A549 (cell line): Measurements from ENCODE around the gene SMURF1. TPM values are rescaled to one million over a fixed set of nuclear protein-coding genes. Genes with fewer than 3 reads are reported as not detected.

Source experiments
- ATAC-seq, 2 experiments: fragments of 200-7000 bp in 1 of 2; fragments of >200 bp in 1 of 2; cut with Nextera tagmentation in 1 of 2; cut with Tn5 transposase in 1 of 2; 3 replicates each; pipeline versions ENCODE4 v1.8.0 to v1.9.1; 2018 to 2020; ENCODE audit warnings: mild to moderate bottlenecking in 1 of 2, moderate library complexity in 1 of 2
- CTCF ChIA-PET: fragments of 300-600 bp; sonication (Branson Sonifier 250); formaldehyde crosslinking; extraction: SDS; loops from one replicate; lab custom pipeline; 2021; ENCODE audit warnings: antibody characterized with exemption, inconsistent platforms; lab: Yijun Ruan, JAX
- POLR2A ChIA-PET: fragments of 350-600 bp; formaldehyde crosslinking; extraction: SDS; loops from one replicate; lab custom pipeline; 2021; ENCODE audit warnings: antibody characterized with exemption, inconsistent platforms; lab: Yijun Ruan, JAX
- DNase-seq, 2 experiments: peaks; one replicate each; pipeline versions ENCODE4 v3.0.0 to v3.0.0-alpha.2; 2011 to 2016; ENCODE audit warnings: low read depth in 1 of 2, low spot score in 1 of 2
- FAIRE-seq: peaks from 2 replicates; lab custom pipeline; 2011; peaks lifted over from hg19 to GRCh38; lab: Jason Lieb, UNC
- H3K27ac ChIP-seq, 2 experiments: fragments of >200 bp; sonication (Bioruptor Twin); formaldehyde crosslinking; 3 replicates each; pipeline ENCODE4 v1.5.1; 2016 to 2017
- H3K4me1 ChIP-seq: fragments of >200 bp; sonication (Bioruptor Twin); formaldehyde crosslinking; 3 replicates; pipeline ENCODE4 v1.6.1; 2016
- H3K4me2 ChIP-seq: fragments of >200 bp; sonication (Bioruptor Twin); formaldehyde crosslinking; 3 replicates; pipeline ENCODE4 v1.6.1; 2016
- H3K4me3 ChIP-seq: fragments of >200 bp; sonication (Bioruptor Twin); formaldehyde crosslinking; 3 replicates; pipeline ENCODE4 v1.5.1; 2016
- H3K9me3 ChIP-seq: fragments of >200 bp; sonication (Bioruptor Twin); formaldehyde crosslinking; 3 replicates; pipeline ENCODE4 v1.6.1; 2016
- ATOH8 ChIP-seq: fragments of 250-450 bp; sonication (Bioruptor Pico); IDR thresholded peaks from 2 replicates; pipeline ENCODE4 v1.5.0; 2020; ENCODE audit warnings: low read depth, mild to moderate bottlenecking, moderate library complexity
- BHLHE40 ChIP-seq: IDR thresholded peaks from 2 replicates; pipeline ENCODE4 v1.6.1; 2012; ENCODE audit warnings: low read depth, low read length, inconsistent platforms
- CHD2 ChIP-seq: fragments of 150-350 bp; IDR thresholded peaks from 2 replicates; pipeline ENCODE4 v1.6.1; 2014; ENCODE audit warnings: low read length; ENCODE audit not compliant: partially characterized antibody
- CHD4 ChIP-seq: fragments of 200-600 bp; sonication (generic); IDR thresholded peaks from 2 replicates; pipeline ENCODE4 v1.6.1; 2016; ENCODE audit warnings: antibody characterized with exemption, mild to moderate bottlenecking, borderline replicate concordance
- EHMT2 ChIP-seq: fragments of 200-600 bp; sonication (generic); IDR thresholded peaks from 2 replicates; pipeline ENCODE4 v1.6.1; 2016; ENCODE audit warnings: antibody characterized with exemption, low read depth, mild to moderate bottlenecking, moderate library complexity
- ELK1 ChIP-seq: fragments of 150-350 bp; IDR thresholded peaks from 2 replicates; pipeline ENCODE4 v1.6.1; 2014; ENCODE audit warnings: low read depth, mild to moderate bottlenecking, low read length
- EP300 ChIP-seq, 2 experiments: fragments of >200 bp; sonication (Bioruptor Twin); formaldehyde crosslinking; IDR thresholded peaks; 2 replicates in 1 of 2; 3 replicates in 1 of 2; pipeline ENCODE4 v1.6.1; 2016 to 2017
- ESRRA ChIP-seq: fragments of 150-350 bp; IDR thresholded peaks from 2 replicates; pipeline ENCODE4 v1.6.1; 2014; ENCODE audit warnings: mild to moderate bottlenecking, low read length, borderline replicate concordance
- FOSB ChIP-seq: fragments of 250-450 bp; sonication (Bioruptor Pico); IDR thresholded peaks from 2 replicates; pipeline ENCODE4 v1.5.0; 2020; ENCODE audit warnings: mild to moderate bottlenecking, moderate library complexity
- HMGXB4 ChIP-seq: fragments of 250-450 bp; sonication (Bioruptor Pico); IDR thresholded peaks from 2 replicates; pipeline ENCODE4 v1.5.0; 2021; ENCODE audit warnings: mild to moderate bottlenecking, moderate library complexity, borderline replicate concordance
- HOXB5 ChIP-seq: fragments of 250-450 bp; sonication (Bioruptor Pico); IDR thresholded peaks from 2 replicates; pipeline ENCODE4 v1.5.0; 2020; ENCODE audit warnings: mild to moderate bottlenecking, moderate library complexity
- JUN ChIP-seq, 2 experiments: fragments of >200 bp; sonication (Bioruptor Twin); formaldehyde crosslinking; IDR thresholded peaks; 2 replicates in 1 of 2; 3 replicates in 1 of 2; pipeline ENCODE4 v1.6.1; 2016 to 2017
- JUNB ChIP-seq: fragments of >200 bp; sonication (Bioruptor Twin); formaldehyde crosslinking; IDR thresholded peaks from 2 replicates; pipeline ENCODE4 v1.6.1; 2016
- MYC ChIP-seq: IDR thresholded peaks from 2 replicates; pipeline ENCODE4 v1.6.1; 2012; ENCODE audit warnings: mild to moderate bottlenecking, inconsistent platforms, low read length, improper control_type of control experiment, borderline replicate concordance
- NPAS2 ChIP-seq: fragments of 250-450 bp; sonication (Bioruptor Pico); IDR thresholded peaks from 2 replicates; pipeline ENCODE4 v1.8.0; 2022; ENCODE audit warnings: mild to moderate bottlenecking, moderate library complexity, borderline replicate concordance
- NR3C1 ChIP-seq: fragments of >200 bp; sonication (Bioruptor Twin); formaldehyde crosslinking; IDR thresholded peaks from 3 replicates; pipeline ENCODE4 v1.6.1; 2017
- PBX3 ChIP-seq: IDR thresholded peaks from 2 replicates; pipeline ENCODE4 v1.6.1; 2012
- PHF8 ChIP-seq: fragments of 200-600 bp; sonication (generic); IDR thresholded peaks from 2 replicates; pipeline ENCODE4 v1.6.1; 2016; ENCODE audit warnings: low read depth, mild to moderate bottlenecking, antibody characterized with exemption, moderate library complexity, borderline replicate concordance
- POLR2A ChIP-seq: IDR thresholded peaks from 2 replicates; pipeline ENCODE4 v1.6.1; 2012; ENCODE audit warnings: mild to moderate bottlenecking, low read length
- POLR2AphosphoS2 ChIP-seq: conservative IDR thresholded peaks from 2 replicates; pipeline ENCODE4 v1.6.1; 2012; ENCODE audit warnings: low read length, improper control_type of control experiment, inconsistent platforms
- RAD21 ChIP-seq, 2 experiments: fragments of >200 bp in 1 of 2; sonication (Bioruptor Twin) in 1 of 2; formaldehyde crosslinking in 1 of 2; IDR thresholded peaks in 1 of 2; conservative IDR thresholded peaks in 1 of 2; 2 replicates in 1 of 2; 3 replicates in 1 of 2; pipeline ENCODE4 v1.6.1; 2012 to 2018; ENCODE audit warnings: inconsistent platforms in 1 of 2
- REST ChIP-seq: fragments of 200-600 bp; sonication (generic); IDR thresholded peaks from 2 replicates; pipeline ENCODE4 v1.6.1; 2016; ENCODE audit warnings: antibody characterized with exemption, mild to moderate bottlenecking, moderate library complexity
- RFX5 ChIP-seq: fragments of 450-650 bp; IDR thresholded peaks from 2 replicates; pipeline ENCODE4 v1.7.1; 2014; ENCODE audit warnings: antibody characterized with exemption, mild to moderate bottlenecking, moderate library complexity
- SMC3 ChIP-seq: fragments of >200 bp; sonication (Bioruptor Twin); formaldehyde crosslinking; IDR thresholded peaks from 3 replicates; pipeline ENCODE4 v1.6.1; 2018; ENCODE audit warnings: inconsistent platforms
- SREBF2 ChIP-seq: fragments of 450-650 bp; IDR thresholded peaks from 2 replicates; pipeline ENCODE4 v1.6.1; 2014; ENCODE audit warnings: mild to moderate bottlenecking, moderate library complexity
- TP53 ChIP-seq: fragments of 250-450 bp; sonication (Bioruptor Pico); IDR thresholded peaks from 2 replicates; pipeline ENCODE4 v1.5.0; 2021; ENCODE audit warnings: mild to moderate bottlenecking, moderate library complexity
- ZNF302 ChIP-seq: fragments of 250-450 bp; sonication (Bioruptor Pico); IDR thresholded peaks from 2 replicates; pipeline ENCODE4 v1.9.0; 2021; ENCODE audit warnings: inconsistent platforms, mild to moderate bottlenecking, moderate library complexity
- WGBS: methylation state at CpG from one replicate; pipeline ENCODE4 v1.1.6; 2017; ENCODE audit errors: missing lambda C conversion rate; 5-methylcytosine and 5-hydroxymethylcytosine counted together
- polyA plus RNA-seq, 4 experiments: library from polyadenylated mRNA; depleted of rRNA in 3 of 4; stranded (reverse); fragments of >200 nt; fragmentation: RNase III in 1 of 4; extraction: RNeasy Plus Mini Kit Qiagen cat#74134 plus additional on column Dnase treatment in 1 of 4; gene quantifications; 2 replicates in 3 of 4; 3 replicates in 1 of 4; pipeline ENCODE4 v1.2.3, GENCODE V29; 2011 to 2017

Gene SMURF1
- polyA plus RNA-seq, 2 of the 4 experiments (the other 2 are of a cell fraction): 13.8 to 22.1 TPM

GRCh38 chr7:99031496-99031895 lies 112.4 kb downstream of the SMURF1 start:
- H3K27ac ChIP-seq: no peak overlapping the region
- H3K9me3 ChIP-seq: no peaks in the 10 kb centered on the region
- no peak for ATAC-seq
- ChIA-PET CTCF (interaction anchor here (1.4 to 1.8 kb wide), 2 partner anchors 9 to 282 kb away, joined by 6 to 9 read pairs; no protein-coding TSS in a partner anchor), POLR2A (no interaction called here)
- no peak for FAIRE-seq
- 98% methylated on average over 7 of the region's 7 CpGs for WGBS
- H3K4me1 ChIP-seq: peaks cover 8% of the 10 kb centered on the region; the same call in 1 of the 3 replicates
- H3K4me3 ChIP-seq: no peak overlapping the region
- no peak for DNase-seq
- TF ChIP-seq EP300 (IDR thresholded peaks at IDR 0.05): no peak
- no peak for TF ChIP-seq POLR2AphosphoS2
- TF ChIP-seq NPAS2 (CRISPR knock-in tag): no peak
- TF ChIP-seq SREBF2: no peak
- TF ChIP-seq BHLHE40: no peak
- no peak for TF ChIP-seq CHD4
- no peak for TF ChIP-seq TP53 (CRISPR knock-in tag)
- TF ChIP-seq ZNF302: no peak
- no peak for TF ChIP-seq RAD21 (conservative IDR thresholded peaks at IDR 0.05 in 1 of 2, IDR thresholded peaks at IDR 0.05 in 1 of 2)
- TF ChIP-seq HOXB5: no peak
- TF ChIP-seq POLR2A: no peak
- no peak for TF ChIP-seq HMGXB4 (CRISPR knock-in tag)
- no peak for TF ChIP-seq EHMT2
- no peak for TF ChIP-seq RFX5
- no peak for TF ChIP-seq MYC
- TF ChIP-seq ELK1: no peak
- TF ChIP-seq NR3C1: no peak
- TF ChIP-seq PHF8: no peak
- TF ChIP-seq SMC3: no peak
- H3K4me2 ChIP-seq: no peak overlapping the region

- whole genome bisulfite sequencing: 96% methylated on average over 5 of the region's 5 CpGs
- no peak overlapping the region for H3K4me2 ChIP-seq
- no peaks in the 10 kb centered on the region for H3K9me3 ChIP-seq
- CTCF ChIA-PET: interaction anchor here (1.4 to 2.1 kb wide), 4 partner anchors 9 to 283 kb away, joined by 6 to 11 read pairs (median 9); no protein-coding TSS in a partner anchor
- TF ChIP-seq CHD2 (no peak), NPAS2 (CRISPR knock-in tag) (no peak), FOSB (CRISPR knock-in tag) (no peak), RAD21 (conservative IDR thresholded peaks at IDR 0.05 in 1 of 2, IDR thresholded peaks at IDR 0.05 in 1 of 2) (no peak), REST (no peak), JUN (IDR thresholded peaks at IDR 0.05) (no peak), JUNB (no peak), ATOH8 (CRISPR knock-in tag) (no peak), ESRRA (no peak), PBX3 (no peak), HOXB5 (no peak)
- H3K27ac ChIP-seq: no peak overlapping the region
- DNase-seq (no peak), ATAC-seq (no peak), FAIRE-seq (no peak)
- H3K4me1 ChIP-seq: peaks cover 8% of the 10 kb centered on the region; the same call in 1 of the 3 replicates
- H3K4me3 ChIP-seq: no peak overlapping the region
- POLR2A ChIA-PET: no interaction called here
Measured at GRCh38 chr7:99030951-99031350, 113.0 kb downstream of the SMURF1 start.
